ENCODE measurements around the gene GTF3C5.

DNA sequence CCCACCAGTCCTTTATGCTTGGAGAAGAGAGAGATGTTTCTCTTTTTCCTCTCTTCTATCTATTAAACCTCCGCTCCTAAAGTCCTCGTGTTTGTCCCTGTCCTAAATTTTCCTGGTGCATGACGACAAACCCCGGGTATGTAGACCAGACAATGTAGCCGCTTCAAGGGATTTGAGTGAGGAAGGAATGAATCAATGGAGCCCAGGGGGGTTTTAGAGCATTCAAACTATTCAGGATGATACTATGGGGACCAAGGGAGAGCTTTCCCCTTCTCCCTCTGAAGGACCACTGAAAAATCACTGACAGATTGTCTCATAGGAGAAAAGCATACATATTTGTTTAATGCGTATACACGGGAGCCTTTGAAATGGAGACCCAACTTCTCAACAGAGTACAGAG lies 49.4 kb downstream of the GTF3C5 start:
- no peak for TF ChIP-seq EZH2 (IDR thresholded peaks at IDR 0.05; ENCODE audit: low read depth)
- TF ChIP-seq, protein P1, sequence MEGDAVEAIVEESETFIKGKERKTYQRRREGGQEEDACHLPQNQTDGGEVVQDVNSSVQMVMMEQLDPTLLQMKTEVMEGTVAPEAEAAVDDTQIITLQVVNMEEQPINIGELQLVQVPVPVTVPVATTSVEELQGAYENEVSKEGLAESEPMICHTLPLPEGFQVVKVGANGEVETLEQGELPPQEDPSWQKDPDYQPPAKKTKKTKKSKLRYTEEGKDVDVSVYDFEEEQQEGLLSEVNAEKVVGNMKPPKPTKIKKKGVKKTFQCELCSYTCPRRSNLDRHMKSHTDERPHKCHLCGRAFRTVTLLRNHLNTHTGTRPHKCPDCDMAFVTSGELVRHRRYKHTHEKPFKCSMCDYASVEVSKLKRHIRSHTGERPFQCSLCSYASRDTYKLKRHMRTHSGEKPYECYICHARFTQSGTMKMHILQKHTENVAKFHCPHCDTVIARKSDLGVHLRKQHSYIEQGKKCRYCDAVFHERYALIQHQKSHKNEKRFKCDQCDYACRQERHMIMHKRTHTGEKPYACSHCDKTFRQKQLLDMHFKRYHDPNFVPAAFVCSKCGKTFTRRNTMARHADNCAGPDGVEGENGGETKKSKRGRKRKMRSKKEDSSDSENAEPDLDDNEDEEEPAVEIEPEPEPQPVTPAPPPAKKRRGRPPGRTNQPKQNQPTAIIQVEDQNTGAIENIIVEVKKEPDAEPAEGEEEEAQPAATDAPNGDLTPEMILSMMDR (conservative IDR thresholded peaks at IDR 0.05): no peak

Data from PC-9 (cell line).